NOMO-1 (cell line): Measurements from ENCODE around the gene ATG16L1.
A peak's percentile ranks its signal among the peaks of the same experiment; 100 is the strongest.

Experiments used
- DNase-seq, 2 experiments: peaks; one replicate each; lab custom pipeline; 2025; ENCODE audit not compliant: unreplicated experiment in 2 of 2; lab: John Stamatoyannopoulos, UW

The ATG16L1 gene

DNA sequence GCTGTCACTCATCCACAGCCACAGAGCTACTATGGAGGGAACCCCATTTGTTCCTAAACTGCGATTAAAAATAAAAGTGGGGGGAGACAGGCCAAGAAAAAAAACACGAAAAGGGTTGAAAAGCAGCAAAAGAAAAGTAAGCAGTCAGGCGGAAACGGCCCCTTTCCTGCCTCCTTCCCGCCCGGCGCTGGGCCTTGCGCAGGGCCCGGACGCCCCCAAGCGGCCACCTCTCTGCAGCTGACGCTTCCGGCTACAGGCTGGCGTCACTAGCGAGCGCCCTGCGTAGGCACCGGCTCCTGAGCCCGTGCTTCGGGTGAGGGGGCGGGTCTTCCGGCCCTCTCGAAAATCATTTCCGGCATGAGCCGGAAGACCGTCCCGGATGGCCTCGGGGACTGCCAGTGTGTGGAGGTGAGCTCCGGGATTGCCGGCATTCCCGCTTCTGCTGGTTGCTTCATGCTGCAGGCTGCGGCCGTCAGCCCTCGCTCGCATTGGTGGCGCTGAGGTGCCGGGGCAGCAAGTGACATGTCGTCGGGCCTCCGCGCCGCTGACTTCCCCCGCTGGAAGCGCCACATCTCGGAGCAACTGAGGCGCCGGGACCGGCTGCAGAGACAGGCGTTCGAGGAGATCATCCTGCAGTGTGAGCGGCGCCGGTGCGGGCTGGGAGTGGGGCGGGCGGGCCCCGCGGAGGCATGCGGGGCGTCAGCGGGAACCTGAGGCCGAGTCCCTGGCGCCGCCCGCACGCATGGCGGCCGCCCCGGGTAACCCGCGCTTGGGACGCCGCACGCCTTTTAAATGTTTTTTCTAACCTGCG is at the start of gene ATG16L1:
TSS of gene ATG16L1 (plus strand) at position 368 of the 811 bp plus-strand sequence. CDS start at position 523, 155 bp downstream.
- peak; percentile 95 to 99 for DNase-seq

DNA sequence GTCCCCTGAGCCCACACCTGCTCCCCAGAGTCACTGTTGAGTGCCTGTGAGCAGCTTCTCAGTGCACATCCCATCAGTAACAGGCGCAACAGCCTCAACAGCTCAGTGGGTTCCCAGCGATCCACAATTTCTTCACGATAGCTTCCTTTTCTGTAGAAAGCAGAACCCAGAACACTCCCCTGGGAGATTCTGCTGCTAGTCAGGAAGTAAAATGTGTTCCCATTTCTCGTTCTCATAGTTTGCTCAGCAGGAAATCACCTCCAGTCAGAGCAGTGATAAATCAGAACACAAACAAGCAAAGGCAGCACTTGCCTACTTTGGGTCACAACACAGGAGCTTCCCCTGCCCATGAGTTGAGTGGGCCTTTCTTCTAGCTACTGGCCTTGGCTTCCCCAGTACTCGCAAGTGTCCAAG is 48.9 kb upstream of the ATG16L1 start:
- DNase-seq, result no peak

DNA sequence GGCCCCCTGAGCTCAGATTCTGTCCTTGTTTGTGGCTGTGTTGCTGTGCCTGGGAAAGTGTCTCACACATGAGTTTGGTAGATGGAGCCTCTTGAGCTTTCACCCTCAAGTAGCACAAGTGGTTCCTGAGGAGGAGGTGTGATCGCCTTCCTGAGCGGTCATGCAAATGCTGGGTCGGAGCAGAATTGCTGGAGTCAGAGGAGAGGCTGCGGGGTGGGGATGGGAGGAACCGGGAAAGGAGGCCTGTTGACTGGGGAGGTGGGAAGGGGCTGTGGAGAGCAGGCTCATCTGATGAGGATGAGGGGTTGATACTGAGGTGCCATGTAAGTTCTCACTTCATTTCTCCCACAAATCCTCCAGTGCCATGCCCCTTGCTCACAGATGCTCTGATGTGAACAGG is 48.4 kb upstream of the ATG16L1 start:
- DNase-seq, result no peak

DNA sequence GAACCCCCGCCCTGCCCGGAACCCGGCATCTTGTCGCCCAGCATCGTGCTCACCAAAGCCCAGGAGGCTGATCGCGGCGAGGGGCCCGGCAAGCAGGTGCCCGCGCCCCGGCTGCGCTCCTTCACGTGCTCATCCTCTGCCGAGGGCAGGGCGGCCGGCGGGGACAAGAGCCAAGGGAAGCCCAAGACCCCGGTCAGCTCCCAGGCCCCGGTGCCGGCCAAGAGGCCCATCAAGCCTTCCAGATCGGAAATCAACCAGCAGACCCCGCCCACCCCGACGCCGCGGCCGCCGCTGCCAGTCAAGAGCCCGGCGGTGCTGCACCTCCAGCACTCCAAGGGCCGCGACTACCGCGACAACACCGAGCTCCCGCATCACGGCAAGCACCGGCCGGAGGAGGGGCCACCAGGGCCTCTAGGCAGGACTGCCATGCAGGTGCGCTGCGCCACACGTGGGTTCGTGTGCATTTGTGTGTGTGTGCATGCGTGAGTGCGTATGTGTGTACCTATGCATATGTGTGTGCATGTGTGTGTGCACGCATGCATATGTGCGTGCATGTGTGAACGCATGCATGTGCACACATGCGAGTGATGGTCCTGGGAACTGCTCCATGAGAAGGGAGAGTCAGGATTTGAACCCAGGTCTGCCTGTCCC is 47.1 kb upstream of the ATG16L1 start:
- DNase-seq, result no peak

DNA sequence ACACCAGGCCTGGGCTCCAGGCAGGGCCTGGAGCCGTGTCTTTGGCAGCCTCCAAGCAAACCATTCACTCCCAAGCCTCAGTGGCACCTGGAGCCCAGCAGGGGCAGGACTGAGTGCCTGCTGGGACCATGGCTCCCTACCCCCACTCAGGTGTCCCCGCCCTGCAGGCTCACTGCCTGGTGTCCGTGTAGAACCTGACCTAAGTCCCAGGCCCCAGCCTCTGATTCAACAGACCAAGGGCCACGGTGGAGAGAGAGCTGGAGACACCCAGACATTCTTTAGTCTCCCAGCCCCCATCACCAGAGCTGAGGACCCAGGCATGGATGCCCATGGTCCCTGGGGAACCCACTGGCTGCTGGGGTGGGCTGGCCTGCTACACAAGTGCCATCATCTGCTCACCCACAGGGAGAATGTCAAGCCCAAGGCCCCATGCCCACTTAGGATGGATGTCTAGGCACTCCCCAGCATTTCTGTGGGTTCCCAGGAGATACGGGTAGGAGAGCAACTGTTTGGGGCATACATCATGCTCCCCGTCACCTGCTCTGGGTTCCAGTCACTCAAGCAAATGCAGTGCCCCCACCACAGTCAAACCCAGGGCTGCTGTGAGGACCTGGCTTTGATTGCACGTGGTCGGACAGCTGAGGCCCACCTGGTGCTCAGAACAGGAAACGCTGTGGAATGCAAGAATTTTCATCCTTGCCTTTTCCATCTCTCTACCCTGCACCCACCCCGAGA is 42.9 kb upstream of the ATG16L1 start:
- DNase-seq, result no peak

DNA sequence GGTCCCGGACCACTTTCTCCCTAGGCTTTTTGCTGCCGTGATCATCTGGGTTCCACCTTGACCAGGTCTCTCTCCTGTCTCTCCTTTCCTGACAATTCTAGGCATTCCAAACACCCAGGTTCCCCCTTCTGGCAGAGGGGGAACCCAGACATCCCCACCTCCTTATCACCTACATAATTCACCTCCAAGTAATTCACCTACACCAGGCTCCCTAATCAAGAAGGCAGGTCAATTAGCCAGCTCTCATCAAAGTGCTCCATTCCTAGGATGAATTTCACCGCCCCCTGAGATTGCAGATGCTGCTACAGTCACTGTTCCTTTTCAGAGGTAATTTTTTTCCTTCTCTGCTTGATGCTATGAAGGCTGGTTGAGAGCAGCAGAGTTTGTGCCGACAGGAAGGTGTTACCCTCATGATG is 42.3 kb upstream of the ATG16L1 start:
- DNase-seq, result no peak

DNA sequence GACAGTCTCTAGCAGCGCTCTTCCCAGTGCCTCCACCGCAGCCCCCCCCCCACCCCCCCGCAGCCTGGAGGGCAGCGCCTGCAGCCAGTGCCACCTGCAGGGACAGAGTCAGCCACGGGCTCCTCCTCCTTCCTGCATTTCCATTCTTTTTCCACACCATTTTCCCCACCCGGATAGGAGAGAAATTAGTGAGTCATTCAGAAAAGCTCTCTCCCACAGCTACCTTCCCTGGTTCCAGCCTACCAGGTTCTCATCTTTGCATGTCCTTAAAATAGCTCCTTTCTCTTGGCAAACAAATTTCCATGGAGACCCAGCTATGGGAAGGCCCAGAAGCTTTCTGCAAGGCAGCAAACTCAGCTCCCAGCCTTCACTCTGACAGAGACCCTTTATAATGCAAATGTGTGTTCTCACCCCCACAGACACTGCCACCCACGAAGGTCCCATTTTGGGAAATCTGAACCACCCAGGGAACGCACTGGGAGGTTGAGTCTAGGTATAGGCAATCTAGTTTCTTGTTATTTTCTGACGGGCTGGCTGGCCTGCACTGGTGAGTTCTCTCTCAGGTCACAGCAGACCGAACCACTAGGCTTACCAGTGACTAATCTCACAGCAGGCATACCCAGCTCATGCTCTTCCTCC is 41.8 kb upstream of the ATG16L1 start:
- no peak for DNase-seq

DNA sequence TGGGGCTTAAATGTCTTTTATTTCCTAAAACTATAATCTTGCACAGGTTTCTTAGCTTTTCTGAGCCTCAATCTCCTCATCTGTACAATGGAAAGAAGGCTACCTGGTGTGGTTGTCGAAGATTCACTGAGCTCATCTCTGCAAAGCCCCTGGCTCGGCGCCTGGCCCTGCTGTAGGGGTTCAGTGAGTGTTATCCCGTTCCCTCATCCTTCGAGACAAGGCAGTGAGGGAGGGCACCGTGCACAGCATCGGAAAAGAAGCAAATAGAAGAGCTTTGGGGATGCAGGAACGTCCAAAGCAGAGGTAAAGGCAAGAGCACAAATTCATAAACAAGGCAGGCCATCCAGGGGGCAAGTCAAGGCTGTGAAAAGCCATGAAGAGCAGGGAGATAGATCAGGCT is 41.2 kb upstream of the ATG16L1 start:
- no peak for DNase-seq

DNA sequence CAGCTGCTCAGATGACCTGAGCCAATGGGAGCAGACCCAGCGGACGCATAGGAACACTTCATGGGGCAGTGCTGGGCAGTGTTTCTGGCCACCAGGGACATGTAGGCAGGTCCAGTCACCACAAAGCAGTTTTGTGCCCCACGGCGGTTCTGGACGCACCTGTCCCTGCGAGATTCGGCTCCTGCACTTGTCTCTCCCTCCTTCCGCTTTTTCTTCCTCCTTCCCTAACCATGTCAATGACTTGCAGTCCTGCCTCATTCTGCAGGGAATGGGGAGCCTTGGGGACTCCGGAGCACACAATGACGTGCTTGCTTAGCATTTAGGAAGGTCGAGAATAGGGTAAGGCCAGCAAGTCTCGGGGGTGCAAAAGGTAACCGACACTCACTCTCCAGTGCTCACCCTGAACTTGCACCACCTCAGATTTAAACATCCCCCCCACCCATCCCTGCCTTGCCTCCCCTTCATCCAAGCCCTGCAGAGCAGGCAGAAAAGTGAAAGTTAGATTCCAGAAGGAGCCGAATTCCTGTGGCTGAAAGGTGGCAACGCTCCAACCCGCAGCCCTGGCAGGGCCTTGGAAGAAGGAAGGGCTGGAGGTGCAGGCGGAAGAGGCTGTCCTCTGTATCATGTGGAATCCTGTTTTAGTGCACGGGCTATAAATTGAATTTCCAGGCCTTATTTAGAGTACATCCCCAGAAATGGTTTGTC is 40.5 kb upstream of the ATG16L1 start:
- no peak for DNase-seq

DNA sequence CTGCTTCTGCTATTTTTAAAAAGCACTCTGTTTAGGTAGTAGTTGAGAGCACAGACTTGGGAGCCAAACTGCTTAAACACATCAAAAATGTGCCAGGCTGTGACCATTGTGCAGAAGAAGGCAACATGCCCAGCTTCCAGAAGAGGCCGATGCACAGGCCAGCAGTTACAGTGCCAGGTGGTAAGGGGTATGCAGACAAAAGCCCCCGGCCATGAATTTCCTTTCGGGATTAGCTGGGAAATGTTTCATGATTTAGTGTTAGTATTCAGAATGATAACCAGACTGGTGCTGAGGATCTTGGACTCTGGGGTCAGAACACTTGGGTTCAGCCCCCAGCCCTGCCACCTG is 40.0 kb upstream of the ATG16L1 start:
- DNase-seq, result no peak

DNA sequence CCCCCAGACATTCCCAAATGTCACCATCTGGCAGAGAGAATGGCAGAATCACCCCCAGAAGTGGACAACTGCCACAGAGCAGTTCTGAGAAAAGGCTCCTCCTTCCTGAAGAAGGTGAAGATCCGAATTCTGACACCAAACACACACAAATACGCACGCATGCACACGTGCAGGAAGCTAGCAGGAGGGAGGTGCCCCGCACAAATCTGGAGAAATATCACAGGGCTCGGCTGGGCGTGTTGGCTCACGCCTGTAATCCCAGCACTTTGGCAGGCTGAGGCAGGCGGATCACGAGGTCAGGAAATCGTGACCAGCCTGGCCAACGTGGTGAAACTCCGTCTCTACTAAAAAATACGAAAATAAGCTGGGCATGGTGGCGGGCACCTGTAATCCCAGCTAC is 38.5 kb upstream of the ATG16L1 start:
- no peak for DNase-seq

DNA sequence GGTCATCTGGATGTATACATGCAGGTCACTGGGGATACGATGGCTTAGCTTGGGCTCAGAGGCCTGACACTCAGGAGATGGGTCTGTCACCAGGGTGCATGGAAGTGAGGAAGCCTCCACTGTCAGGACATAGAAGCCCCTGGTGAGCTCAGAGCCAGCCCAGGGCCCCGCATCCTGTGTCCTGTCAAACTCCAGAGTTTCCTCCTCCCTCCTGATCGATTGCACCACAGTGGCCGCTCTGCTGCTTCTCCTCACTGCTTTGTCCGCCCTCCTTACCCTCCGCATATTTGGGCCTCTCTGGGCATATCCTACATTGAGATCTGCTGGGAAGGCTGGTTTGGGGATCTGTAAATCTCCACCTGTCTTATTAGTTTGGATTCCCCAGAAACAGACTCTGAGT is 37.5 kb upstream of the ATG16L1 start:
- DNase-seq, result no peak

DNA sequence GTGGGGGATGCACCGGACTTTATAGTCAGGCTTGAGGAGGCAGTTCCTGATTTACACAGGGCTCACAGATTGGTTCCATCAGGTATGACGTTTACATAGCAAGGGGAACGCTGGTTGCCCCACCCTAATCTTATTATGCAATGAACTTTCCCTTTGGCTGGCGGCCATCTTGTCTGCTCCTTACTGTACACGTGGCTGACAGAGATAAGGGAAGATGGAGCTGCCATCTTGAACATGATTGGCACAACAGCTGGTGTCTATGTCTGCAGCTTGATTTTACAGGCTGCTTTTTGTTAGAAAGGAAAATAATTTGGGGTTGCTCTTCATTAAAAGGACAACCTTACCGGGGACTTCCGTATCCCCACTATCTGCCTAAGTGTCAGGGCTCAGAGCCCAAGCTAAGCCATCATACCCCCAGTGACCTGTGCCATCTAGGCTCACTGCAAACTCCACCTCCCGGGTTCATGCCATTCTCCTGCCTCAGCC is 33.5 kb upstream of the ATG16L1 start:
- no peak for DNase-seq

DNA sequence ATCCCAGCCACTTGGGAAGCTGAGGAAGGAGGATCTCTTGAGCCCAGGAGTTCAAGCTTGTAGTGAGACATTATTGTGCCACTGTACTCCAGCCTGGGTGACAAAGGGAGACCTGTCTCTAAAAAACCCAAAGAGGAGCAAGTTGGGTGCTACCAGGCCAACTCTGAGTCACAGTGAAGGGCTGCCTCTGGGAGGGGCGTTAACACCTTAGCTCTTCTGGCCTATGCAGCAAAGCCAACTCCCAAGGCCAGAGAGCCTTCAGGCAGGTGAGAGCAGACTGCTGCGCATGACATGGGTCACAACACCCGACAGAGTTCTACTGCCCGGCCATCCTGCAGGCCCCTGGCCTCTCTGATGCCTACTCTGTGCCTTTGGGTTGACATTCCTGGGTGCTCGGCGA is 32.6 kb upstream of the ATG16L1 start:
- DNase-seq, result no peak

DNA sequence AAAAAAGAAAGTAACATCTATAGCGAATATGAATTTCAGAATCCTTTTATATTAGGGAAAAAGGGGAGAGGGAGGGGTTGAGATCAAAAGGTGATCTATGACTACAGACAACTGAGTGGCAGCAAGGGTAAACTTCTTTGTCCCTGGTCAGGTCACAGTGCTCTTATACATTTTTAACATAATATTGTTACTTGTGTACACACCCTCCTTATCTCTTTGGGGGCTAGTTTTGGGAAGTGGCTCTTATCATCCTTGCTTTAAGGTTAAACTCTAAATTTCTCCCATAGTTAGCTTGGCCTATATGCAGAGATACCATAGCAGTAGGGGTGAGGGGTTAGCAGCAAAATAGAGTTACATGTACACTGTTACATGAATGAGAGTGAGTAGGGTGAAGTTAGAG is 31.6 kb upstream of the ATG16L1 start:
- no peak for DNase-seq

DNA sequence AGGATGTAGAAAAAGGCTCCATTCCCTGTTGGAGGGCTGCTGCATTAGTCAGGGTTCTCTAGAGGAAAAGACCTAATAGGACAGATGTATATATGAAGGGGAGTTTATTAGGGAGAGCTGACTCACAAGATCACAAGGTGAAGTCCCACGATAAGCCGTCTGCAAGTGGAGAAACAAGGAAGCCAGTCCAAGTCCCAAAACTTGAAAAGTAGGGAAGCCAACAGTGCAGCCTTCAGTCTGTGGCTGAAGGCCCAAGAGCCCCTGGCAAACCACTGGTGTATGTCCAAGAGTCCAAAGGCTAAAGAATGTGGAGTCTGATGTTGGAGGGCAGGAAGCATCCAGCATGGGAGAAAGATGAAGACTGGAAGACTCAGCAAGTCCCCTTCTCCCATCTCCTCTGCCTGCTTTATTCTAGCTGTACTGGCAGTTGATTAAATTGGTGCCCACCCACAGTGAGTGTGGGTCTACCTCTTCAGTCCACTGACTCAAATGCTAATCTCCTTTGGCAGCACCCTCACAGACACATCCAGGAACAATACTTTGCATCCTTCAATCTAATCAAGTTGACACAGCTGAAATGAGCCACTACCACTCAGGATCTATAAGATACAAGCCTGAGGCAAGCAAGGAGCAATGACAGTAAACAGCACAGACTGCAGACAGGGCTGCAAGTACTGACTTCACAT is 30.0 kb upstream of the ATG16L1 start:
- no peak for DNase-seq

DNA sequence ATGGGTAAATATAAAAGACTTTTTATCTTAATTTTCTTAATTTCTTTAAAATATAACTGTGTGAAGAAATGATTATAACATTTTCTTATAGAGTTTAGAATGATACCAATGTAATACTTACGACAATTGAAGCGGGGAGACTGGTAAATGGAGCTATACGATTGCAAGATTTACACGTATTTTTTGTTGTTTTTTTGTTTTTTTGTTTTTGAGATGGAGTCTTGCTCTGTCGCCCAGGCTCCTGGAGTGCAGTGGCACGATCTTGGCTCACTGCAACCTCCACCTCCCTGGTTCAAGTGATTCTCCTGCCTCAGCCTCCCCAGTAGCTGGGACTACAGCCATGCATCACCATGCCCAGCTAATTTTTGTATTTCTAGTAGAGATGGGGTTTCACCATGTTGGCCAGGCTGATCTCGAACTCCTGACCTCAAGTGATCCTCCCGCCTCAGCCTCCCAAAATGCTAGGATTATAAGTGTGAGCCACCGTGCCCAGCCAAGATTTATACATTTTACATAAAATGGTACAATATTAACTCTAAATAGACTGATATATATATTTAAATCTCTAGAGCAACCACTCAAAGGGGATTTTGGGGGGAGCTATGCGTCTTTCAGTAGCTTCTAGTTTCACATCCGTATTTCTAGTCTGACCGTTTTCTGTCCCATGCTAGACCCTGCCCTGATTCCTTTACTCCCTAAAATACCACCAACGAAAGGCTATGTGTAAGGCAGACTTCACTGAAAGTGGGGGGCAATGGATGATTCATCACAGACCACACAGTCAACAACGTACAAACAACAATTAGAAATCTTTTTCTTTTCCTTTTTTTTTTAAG is 28.2 kb upstream of the ATG16L1 start:
- peak; percentile 57 to 84 for DNase-seq

DNA sequence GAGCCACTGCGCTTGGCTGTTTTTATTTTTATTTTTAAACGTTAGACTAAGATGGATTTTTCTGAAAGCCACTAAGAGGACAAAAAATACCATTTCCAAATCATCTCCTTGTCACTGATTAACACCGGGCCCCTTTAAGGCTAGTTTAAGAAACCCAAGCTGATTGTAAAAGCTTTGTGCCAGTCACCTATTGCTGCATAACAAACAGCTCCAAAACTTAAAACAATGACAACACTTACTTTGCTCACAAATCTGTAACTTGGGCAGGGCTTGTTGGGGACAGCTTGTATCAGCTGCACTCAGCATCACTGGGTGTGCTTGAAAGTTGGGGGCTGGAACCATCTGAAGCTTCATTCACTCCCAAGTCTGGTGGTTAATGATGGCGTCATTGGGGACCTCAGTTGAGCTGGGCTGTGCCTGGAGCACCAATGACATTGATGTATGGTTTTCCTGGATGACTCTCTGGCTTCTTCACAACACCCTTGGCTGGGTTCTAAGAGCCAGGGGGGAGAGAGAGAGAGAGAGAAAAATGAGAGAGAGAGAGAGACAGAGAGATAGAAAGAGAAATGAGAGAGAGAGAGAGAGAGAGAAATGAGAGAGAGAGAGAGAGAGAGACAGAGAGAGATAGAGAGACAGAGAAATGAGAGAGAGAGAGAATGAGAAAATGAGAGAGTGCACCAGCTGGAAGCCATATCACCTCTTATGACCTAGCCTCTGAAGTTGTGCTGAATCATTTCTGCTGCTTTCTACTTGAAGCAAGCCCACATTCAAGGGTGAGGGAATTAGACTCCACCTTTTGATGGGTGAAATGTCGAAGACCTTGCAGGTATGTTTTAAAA is 26.0 kb upstream of the ATG16L1 start:
- no peak for DNase-seq
